WTC11 (cell line): ENCODE results near the gene FTCD. TPM values are rescaled to one million over a fixed set of nuclear protein-coding genes. Genes with fewer than 3 reads are reported as not detected.

Experiments
- ATAC-seq: fragments of 200-7000 bp; cut with Tn5 transposase; 2 replicates; pipeline ENCODE4 v1.10.0; 2021; ENCODE audit warnings: mild to moderate bottlenecking, moderate library complexity
- CTCF ChIA-PET: fragments of 300-600 bp; sonication (Branson Sonifier 250); formaldehyde crosslinking; loops from one replicate; lab custom pipeline; 2021; ENCODE audit warnings: antibody characterized with exemption; lab: Charles Lee
- POLR2A ChIA-PET: fragments of 350-600 bp; sonication (Branson Sonifier 250); formaldehyde crosslinking; loops from one replicate; lab custom pipeline; 2021; ENCODE audit warnings: antibody characterized with exemption; lab: Charles Lee
- DNase-seq: peaks from one replicate; pipeline ENCODE4 v3.0.0; 2021; ENCODE audit warnings: low spot score
- H3K27ac Mint-ChIP-seq: 2 replicates; pipeline ENCODE4 v1.8.0; 2021; ENCODE audit warnings: mixed read lengths
- H3K27me3 Mint-ChIP-seq: 2 replicates; pipeline ENCODE4 v1.8.0; 2021; ENCODE audit warnings: low read depth, mild to moderate bottlenecking, moderate library complexity, mixed read lengths
- H3K36me3 Mint-ChIP-seq: 2 replicates; pipeline ENCODE4 v1.8.0; 2021; ENCODE audit warnings: mixed read lengths
- H3K4me1 Mint-ChIP-seq: 2 replicates; pipeline ENCODE4 v1.8.0; 2022; ENCODE audit warnings: mixed read lengths
- H3K4me3 Mint-ChIP-seq: 2 replicates; pipeline ENCODE4 v1.8.0; 2021; ENCODE audit warnings: mild to moderate bottlenecking, moderate library complexity, mixed read lengths
- H3K9me3 Mint-ChIP-seq: 2 replicates; pipeline ENCODE4 v1.8.0; 2021; ENCODE audit warnings: mixed read lengths
- ATF1 ChIP-seq: sonication (generic); formaldehyde crosslinking; IDR thresholded peaks from 2 replicates; pipeline ENCODE4 v1.8.1; 2023; ENCODE audit warnings: mild to moderate bottlenecking, moderate library complexity, missing genetic modification reagents
- ETV6 ChIP-seq: sonication (generic); formaldehyde crosslinking; IDR thresholded peaks from 2 replicates; pipeline ENCODE4 v1.8.1; 2022; ENCODE audit warnings: mild to moderate bottlenecking, missing genetic modification reagents
- HMGA2 ChIP-seq: fragments of 250-450 bp; sonication (Bioruptor Pico); IDR thresholded peaks from 2 replicates; pipeline ENCODE4 v1.4.0; 2021; ENCODE audit warnings: mild to moderate bottlenecking, moderate library complexity
- MXD4 ChIP-seq: fragments of 250-450 bp; sonication (Bioruptor Pico); IDR thresholded peaks from 2 replicates; pipeline ENCODE4 v1.8.0; 2021; ENCODE audit warnings: mild to moderate bottlenecking, moderate library complexity, borderline replicate concordance
- NFE2L1 ChIP-seq: sonication (generic); formaldehyde crosslinking; IDR thresholded peaks from 2 replicates; pipeline ENCODE4 v1.8.1; 2023; ENCODE audit warnings: missing genetic modification reagents
- RORB ChIP-seq: fragments of 250-450 bp; sonication (Bioruptor Pico); IDR thresholded peaks from 2 replicates; pipeline ENCODE4 v1.9.0; 2021; ENCODE audit warnings: mild to moderate bottlenecking
- SMAD4 ChIP-seq: sonication (generic); formaldehyde crosslinking; IDR thresholded peaks from 2 replicates; pipeline ENCODE4 v1.8.0; 2022; ENCODE audit warnings: mild to moderate bottlenecking, missing genetic modification reagents
- SP1 ChIP-seq: sonication (generic); formaldehyde crosslinking; conservative IDR thresholded peaks from 2 replicates; pipeline ENCODE4 v1.8.1; 2022; ENCODE audit warnings: missing genetic modification reagents
- TEAD4 ChIP-seq: sonication (generic); formaldehyde crosslinking; IDR thresholded peaks from 2 replicates; pipeline ENCODE4 v1.8.0; 2022; ENCODE audit warnings: mild to moderate bottlenecking, missing genetic modification reagents
- TP53 ChIP-seq: sonication (generic); formaldehyde crosslinking; IDR thresholded peaks from 2 replicates; pipeline ENCODE4 v1.8.1; 2023; ENCODE audit warnings: mild to moderate bottlenecking, missing genetic modification reagents
- total RNA-seq: library from RNA; stranded (reverse); gene quantifications from 3 replicates; pipeline ENCODE4 v1.2.3, GENCODE V29; 2021
- TF ChIP-seq, protein P1 (sequence below): sonication (generic); formaldehyde crosslinking; IDR thresholded peaks from 2 replicates; pipeline ENCODE4 v1.8.1; 2022; ENCODE audit warnings: low read depth, missing genetic modification reagents, borderline replicate concordance
- TF ChIP-seq, protein P2 (sequence below): fragments of 250-450 bp; sonication (Bioruptor Pico); IDR thresholded peaks from 2 replicates; pipeline ENCODE4 v2.1.2; 2022; ENCODE audit warnings: mild to moderate bottlenecking, moderate library complexity
- TF ChIP-seq, protein P3 (sequence below): sonication (generic); formaldehyde crosslinking; IDR thresholded peaks from 2 replicates; pipeline ENCODE4 v1.8.1; 2023; ENCODE audit warnings: mild to moderate bottlenecking, missing genetic modification reagents
- TF ChIP-seq, protein P4 (sequence below): sonication (generic); formaldehyde crosslinking; conservative IDR thresholded peaks from 2 replicates; pipeline ENCODE4 v1.8.1; 2022; ENCODE audit warnings: mild to moderate bottlenecking, missing genetic modification reagents
- TF ChIP-seq, protein P5 (sequence below): sonication (generic); formaldehyde crosslinking; IDR thresholded peaks from 2 replicates; pipeline ENCODE4 v1.8.1; 2023; ENCODE audit warnings: mild to moderate bottlenecking, moderate library complexity, missing genetic modification reagents
- TF ChIP-seq, protein P6 (sequence below): sonication (generic); formaldehyde crosslinking; IDR thresholded peaks from 2 replicates; pipeline ENCODE4 v1.8.0; 2022; ENCODE audit warnings: mild to moderate bottlenecking, missing genetic modification reagents
- TF ChIP-seq, protein P7 (sequence below): sonication (generic); formaldehyde crosslinking; IDR thresholded peaks from 2 replicates; pipeline ENCODE4 v1.8.1; 2022; ENCODE audit warnings: mild to moderate bottlenecking, missing genetic modification reagents, moderate library complexity, borderline replicate concordance
- TF ChIP-seq, protein P8 (sequence below): sonication (generic); formaldehyde crosslinking; IDR thresholded peaks from 2 replicates; pipeline ENCODE4 v1.8.1; 2022; ENCODE audit warnings: mild to moderate bottlenecking, moderate library complexity, missing genetic modification reagents
- TF ChIP-seq, protein P9 (sequence below): sonication (generic); formaldehyde crosslinking; IDR thresholded peaks from 2 replicates; pipeline ENCODE4 v1.8.1; 2023; ENCODE audit warnings: mild to moderate bottlenecking, missing genetic modification reagents

The FTCD gene
- total RNA-seq, 1 experiment from 2014 or later = 6.1 TPM

DNA sequence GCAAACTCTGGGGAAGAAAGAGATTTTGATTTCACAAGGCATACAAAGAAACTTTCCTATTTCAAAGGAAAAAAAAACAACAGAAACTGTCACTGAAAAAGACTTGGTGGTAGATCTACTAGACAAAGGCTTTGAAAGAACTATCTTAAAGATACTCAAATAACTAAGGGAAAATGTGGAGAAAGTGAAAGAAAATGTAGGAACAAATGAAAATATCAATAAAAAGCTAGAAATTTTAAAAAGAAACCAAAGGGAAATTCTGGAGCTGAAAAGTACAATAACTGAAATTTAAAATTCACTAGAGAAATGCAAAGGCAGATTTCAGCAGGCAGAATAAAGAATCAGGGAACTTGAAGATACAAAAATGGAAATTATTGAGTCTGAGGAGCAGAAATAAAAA, 51.3 kb downstream of the FTCD start:
- ATAC-seq (no peak), DNase-seq (no peak)
- Mint-ChIP-seq H3K4me1 (peaks cover 14% of the 10 kb centered on the region), H3K36me3 (peaks cover 75% of the 10 kb centered on the region), H3K4me3 (no peak overlapping the region), H3K27me3 (peaks cover 8% of the 10 kb centered on the region), H3K27ac (no peak overlapping the region), H3K9me3 (peaks cover 69% of the 10 kb centered on the region)
- CTCF ChIA-PET = no interaction called here
- TF ChIP-seq, protein P1, sequence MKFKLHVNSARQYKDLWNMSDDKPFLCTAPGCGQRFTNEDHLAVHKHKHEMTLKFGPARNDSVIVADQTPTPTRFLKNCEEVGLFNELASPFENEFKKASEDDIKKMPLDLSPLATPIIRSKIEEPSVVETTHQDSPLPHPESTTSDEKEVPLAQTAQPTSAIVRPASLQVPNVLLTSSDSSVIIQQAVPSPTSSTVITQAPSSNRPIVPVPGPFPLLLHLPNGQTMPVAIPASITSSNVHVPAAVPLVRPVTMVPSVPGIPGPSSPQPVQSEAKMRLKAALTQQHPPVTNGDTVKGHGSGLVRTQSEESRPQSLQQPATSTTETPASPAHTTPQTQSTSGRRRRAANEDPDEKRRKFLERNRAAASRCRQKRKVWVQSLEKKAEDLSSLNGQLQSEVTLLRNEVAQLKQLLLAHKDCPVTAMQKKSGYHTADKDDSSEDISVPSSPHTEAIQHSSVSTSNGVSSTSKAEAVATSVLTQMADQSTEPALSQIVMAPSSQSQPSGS = no peak
- TF ChIP-seq, protein P2, sequence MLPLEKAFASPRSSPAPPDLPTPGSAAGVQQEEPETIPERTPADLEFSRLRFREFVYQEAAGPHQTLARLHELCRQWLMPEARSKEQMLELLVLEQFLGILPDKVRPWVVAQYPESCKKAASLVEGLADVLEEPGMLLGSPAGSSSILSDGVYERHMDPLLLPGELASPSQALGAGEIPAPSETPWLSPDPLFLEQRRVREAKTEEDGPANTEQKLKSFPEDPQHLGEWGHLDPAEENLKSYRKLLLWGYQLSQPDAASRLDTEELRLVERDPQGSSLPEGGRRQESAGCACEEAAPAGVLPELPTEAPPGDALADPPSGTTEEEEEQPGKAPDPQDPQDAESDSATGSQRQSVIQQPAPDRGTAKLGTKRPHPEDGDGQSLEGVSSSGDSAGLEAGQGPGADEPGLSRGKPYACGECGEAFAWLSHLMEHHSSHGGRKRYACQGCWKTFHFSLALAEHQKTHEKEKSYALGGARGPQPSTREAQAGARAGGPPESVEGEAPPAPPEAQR = no peak
- POLR2A ChIA-PET = no interaction called here

DNA sequence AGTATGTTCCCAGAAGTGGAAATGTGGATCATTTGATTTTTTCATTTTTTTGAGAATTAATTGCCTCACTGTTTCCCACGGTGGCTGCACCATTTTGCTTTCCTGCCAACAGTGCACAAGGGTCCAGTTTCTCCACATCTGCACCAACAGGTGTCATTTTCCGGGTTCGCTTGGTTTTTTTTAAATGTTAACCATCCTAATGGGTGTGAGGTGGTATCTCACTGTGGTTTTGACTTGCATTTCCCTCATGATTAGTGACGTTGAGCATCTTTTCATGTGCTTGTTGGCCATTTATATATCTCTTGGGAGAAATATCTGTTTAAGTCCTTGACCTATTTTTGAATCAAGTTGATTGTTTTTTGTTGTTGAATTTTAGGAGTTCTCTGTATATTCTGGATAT, 54.5 kb downstream of the FTCD start:
- H3K27ac Mint-ChIP-seq = no peak overlapping the region
- TF ChIP-seq, protein P3, sequence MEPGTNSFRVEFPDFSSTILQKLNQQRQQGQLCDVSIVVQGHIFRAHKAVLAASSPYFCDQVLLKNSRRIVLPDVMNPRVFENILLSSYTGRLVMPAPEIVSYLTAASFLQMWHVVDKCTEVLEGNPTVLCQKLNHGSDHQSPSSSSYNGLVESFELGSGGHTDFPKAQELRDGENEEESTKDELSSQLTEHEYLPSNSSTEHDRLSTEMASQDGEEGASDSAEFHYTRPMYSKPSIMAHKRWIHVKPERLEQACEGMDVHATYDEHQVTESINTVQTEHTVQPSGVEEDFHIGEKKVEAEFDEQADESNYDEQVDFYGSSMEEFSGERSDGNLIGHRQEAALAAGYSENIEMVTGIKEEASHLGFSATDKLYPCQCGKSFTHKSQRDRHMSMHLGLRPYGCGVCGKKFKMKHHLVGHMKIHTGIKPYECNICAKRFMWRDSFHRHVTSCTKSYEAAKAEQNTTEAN (CRISPR knock-in tag) = no peak
- TF ChIP-seq NFE2L1 (CRISPR knock-in tag) (no peak), RORB (CRISPR knock-in tag) (no peak), MXD4 (CRISPR knock-in tag) (no peak)
- TF ChIP-seq, protein P4, sequence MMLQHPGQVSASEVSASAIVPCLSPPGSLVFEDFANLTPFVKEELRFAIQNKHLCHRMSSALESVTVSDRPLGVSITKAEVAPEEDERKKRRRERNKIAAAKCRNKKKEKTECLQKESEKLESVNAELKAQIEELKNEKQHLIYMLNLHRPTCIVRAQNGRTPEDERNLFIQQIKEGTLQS = no peak
- TF ChIP-seq, protein P5, sequence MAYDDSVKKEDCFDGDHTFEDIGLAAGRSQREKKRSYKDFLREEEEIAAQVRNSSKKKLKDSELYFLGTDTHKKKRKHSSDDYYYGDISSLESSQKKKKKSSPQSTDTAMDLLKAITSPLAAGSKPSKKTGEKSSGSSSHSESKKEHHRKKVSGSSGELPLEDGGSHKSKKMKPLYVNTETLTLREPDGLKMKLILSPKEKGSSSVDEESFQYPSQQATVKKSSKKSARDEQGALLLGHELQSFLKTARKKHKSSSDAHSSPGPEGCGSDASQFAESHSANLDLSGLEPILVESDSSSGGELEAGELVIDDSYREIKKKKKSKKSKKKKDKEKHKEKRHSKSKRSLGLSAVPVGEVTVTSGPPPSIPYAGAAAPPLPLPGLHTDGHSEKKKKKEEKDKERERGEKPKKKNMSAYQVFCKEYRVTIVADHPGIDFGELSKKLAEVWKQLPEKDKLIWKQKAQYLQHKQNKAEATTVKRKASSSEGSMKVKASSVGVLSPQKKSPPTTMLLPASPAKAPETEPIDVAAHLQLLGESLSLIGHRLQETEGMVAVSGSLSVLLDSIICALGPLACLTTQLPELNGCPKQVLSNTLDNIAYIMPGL (CRISPR knock-in tag) = no peak
- TF ChIP-seq, protein P6, sequence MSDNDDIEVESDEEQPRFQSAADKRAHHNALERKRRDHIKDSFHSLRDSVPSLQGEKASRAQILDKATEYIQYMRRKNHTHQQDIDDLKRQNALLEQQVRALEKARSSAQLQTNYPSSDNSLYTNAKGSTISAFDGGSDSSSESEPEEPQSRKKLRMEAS (CRISPR knock-in tag) = no peak
- no peak overlapping the region for H3K4me3 Mint-ChIP-seq
- no peak for ATAC-seq
- H3K4me1 Mint-ChIP-seq = peaks cover 6% of the 10 kb centered on the region
- POLR2A ChIA-PET = no interaction called here
- peaks cover 49% of the 10 kb centered on the region for H3K36me3 Mint-ChIP-seq
- peaks cover 8% of the 10 kb centered on the region for H3K27me3 Mint-ChIP-seq
- CTCF ChIA-PET = interaction anchor here (5.0 kb wide), 1 partner anchor 129 kb away, joined by 33 read pairs; no protein-coding TSS in a partner anchor
- DNase-seq = no peak
- H3K9me3 Mint-ChIP-seq = peaks cover 44% of the 10 kb centered on the region

DNA sequence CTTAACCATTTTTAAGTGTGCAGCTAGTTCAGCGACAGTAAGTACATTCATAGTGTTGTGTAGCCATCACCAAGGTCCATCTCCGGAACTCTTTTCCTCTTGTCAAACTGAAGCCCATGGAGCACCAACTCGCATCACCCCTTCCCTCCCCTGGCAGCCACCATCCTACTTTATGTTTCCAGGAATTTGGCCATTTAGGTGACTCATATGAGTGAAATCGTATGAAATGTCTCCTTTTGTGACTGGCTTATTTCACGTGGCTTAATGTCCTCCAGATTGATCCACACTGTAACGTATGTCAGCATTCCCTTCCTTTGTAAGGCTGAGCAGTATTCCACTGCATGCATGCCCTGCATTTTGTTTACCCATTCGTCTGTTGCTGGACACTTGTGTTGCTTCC, 55.0 kb downstream of the FTCD start:
- ChIA-PET POLR2A (no interaction called here), CTCF (interaction anchor here (5.0 kb wide), 1 partner anchor 129 kb away, joined by 33 read pairs; no protein-coding TSS in a partner anchor)
- H3K36me3 Mint-ChIP-seq = peaks cover 44% of the 10 kb centered on the region
- H3K9me3 Mint-ChIP-seq = peaks cover 39% of the 10 kb centered on the region
- no peak for DNase-seq
- no peak overlapping the region for H3K27ac Mint-ChIP-seq
- peaks cover 8% of the 10 kb centered on the region for H3K27me3 Mint-ChIP-seq
- peaks cover 6% of the 10 kb centered on the region for H3K4me1 Mint-ChIP-seq
- no peak for ATAC-seq
- no peak overlapping the region for H3K4me3 Mint-ChIP-seq
- TF ChIP-seq SMAD4 (no peak), SP1 (no peak), TP53 (CRISPR knock-in tag) (no peak), TEAD4 (no peak), HMGA2 (CRISPR knock-in tag) (no peak), ETV6 (CRISPR knock-in tag) (no peak), NFE2L1 (CRISPR knock-in tag) (no peak), ATF1 (CRISPR knock-in tag) (no peak)
- TF ChIP-seq, protein P7, sequence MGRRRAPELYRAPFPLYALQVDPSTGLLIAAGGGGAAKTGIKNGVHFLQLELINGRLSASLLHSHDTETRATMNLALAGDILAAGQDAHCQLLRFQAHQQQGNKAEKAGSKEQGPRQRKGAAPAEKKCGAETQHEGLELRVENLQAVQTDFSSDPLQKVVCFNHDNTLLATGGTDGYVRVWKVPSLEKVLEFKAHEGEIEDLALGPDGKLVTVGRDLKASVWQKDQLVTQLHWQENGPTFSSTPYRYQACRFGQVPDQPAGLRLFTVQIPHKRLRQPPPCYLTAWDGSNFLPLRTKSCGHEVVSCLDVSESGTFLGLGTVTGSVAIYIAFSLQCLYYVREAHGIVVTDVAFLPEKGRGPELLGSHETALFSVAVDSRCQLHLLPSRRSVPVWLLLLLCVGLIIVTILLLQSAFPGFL (CRISPR knock-in tag) = no peak
- TF ChIP-seq, protein P8, sequence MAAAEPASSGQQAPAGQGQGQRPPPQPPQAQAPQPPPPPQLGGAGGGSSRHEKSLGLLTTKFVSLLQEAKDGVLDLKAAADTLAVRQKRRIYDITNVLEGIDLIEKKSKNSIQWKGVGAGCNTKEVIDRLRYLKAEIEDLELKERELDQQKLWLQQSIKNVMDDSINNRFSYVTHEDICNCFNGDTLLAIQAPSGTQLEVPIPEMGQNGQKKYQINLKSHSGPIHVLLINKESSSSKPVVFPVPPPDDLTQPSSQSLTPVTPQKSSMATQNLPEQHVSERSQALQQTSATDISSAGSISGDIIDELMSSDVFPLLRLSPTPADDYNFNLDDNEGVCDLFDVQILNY (CRISPR knock-in tag) = no peak
- TF ChIP-seq, protein P9, sequence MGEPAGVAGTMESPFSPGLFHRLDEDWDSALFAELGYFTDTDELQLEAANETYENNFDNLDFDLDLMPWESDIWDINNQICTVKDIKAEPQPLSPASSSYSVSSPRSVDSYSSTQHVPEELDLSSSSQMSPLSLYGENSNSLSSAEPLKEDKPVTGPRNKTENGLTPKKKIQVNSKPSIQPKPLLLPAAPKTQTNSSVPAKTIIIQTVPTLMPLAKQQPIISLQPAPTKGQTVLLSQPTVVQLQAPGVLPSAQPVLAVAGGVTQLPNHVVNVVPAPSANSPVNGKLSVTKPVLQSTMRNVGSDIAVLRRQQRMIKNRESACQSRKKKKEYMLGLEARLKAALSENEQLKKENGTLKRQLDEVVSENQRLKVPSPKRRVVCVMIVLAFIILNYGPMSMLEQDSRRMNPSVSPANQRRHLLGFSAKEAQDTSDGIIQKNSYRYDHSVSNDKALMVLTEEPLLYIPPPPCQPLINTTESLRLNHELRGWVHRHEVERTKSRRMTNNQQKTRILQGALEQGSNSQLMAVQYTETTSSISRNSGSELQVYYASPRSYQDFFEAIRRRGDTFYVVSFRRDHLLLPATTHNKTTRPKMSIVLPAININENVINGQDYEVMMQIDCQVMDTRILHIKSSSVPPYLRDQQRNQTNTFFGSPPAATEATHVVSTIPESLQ = no peak
